GM12873 (cell line): Measurements from ENCODE around the gene RPRM.

Experiments used
- CTCF ChIP-seq: IDR thresholded peaks from 2 replicates; pipeline ENCODE4 v1.5.1; 2012; ENCODE audit warnings: low read depth, mild to moderate bottlenecking, moderate library complexity, low read length, control low read depth; ENCODE audit not compliant: insufficient read depth; ENCODE audit errors: missing control alignments

RPRM gene

DNA sequence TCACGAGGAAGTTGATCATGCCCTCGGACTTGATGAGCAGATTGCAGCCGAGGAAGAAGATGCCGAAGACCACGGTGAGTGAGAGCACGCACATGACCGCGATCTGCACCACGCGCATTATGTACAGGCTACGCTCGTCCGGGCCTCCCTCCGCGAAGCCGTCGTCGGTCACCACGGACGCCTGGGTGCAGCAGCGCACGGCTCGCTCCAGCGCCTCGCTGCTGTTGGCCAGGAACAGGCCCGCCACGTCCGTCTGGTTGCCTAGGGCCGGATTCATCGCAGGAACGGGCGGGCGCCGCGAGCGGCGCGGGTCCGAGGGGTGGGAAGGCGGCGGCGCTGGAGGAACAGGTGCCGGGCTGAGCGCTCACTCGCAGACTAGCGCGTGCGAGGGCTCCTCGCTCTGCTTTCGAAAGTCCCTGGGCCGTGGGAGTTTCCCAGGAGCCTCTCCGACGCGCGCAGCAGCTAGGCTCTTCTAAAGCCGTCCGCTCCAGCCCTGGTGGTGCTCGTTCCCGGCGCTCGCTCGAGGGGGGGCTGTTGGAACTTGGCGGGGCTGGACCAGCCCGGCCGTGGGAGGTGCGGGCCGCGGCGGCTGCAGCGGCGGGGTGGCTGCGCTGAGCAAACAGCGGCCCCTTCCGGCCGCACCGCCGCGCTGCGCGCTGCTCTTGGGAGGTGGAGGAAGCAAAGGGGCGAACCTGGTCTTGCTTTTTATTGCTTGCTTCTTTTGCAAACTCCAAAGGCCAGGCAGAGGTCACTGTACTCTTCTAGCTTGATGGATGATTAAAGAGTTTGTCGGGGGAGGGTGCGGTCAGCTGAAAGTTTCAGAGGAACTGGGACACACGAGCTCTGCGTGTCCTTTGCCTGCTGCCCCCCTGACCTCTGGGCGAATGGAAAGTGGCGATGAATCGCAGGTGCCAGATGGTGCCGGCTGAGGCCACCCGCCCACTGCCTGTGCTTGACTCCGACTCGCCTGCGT is at the start of gene RPRM:
RPRM (minus strand) TSS at position 474 of the 973 bp plus-strand sequence; CDS start at position 277, 197 bp downstream.
- peak; percentile 88 for TF ChIP-seq CTCF

- peak; percentile 76 for TF ChIP-seq CTCF
Measured at GRCh38 chr2:153519257-153519875, 40.8 kb upstream of the RPRM start.

GRCh38 chr2:153512331-153512730 is 33.8 kb upstream of the RPRM start:
- no peak for TF ChIP-seq CTCF

- TF ChIP-seq CTCF = no peak
Measured at GRCh38 chr2:153510996-153511395, 32.4 kb upstream of the RPRM start.

GRCh38 chr2:153509133-153509532 is 30.6 kb upstream of the RPRM start:
- TF ChIP-seq CTCF = no peak

DNA sequence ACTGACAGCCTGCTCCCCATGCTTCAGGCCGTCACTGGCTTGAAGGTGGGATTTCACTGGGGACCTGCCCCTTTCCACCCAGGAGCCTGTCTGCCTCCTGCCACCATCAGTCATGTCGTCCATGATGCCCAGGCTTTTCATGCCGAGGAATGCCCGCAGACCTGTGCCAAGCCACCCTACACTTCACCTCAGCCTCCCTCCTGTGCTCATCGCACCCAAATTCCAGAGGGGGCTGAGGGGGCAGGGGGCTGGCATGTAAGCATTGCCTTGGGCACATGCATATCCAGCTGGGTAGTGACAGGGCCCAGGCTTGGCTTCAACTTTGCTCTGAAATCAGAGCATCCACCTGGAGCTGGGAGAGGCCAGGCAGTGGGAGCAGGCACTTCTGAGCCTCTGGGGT is 20.9 kb upstream of the RPRM start:
- TF ChIP-seq CTCF = no peak

DNA sequence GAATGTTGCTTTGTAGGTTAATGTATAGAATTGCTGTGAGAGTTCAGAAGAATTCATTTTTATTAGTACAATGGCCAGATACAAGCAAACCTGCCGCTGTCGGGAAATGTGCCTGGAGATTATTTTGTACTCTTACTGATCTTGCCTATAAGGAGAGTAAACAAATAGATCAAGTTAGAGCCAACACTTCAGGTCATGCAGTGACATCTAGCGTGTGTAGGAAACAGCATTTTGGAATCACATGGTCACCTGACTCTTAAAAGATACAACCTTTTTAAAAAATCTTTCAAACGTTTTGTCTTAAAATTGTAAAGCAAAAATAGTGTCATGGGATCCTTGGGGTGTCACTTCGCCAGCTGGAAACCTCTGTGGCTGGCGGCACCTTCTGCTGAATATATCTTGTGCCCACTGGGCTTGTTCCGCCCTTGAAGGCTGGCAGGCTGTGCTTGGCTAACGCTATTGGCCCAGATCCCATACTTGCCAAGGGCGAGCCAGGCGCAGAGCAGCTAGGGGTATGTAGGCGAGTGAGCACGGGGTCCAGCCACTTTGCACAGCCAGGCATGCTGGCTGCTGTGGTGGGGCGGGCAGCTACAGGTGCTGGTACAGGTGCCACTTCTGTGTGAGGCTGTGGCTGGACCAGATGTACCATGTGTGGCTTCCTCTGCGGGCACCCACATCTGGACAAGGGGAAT is 19.5 kb upstream of the RPRM start:
- no peak for TF ChIP-seq CTCF
